ENCODE results near the gene CYB5A.

Gene CYB5A

DNA sequence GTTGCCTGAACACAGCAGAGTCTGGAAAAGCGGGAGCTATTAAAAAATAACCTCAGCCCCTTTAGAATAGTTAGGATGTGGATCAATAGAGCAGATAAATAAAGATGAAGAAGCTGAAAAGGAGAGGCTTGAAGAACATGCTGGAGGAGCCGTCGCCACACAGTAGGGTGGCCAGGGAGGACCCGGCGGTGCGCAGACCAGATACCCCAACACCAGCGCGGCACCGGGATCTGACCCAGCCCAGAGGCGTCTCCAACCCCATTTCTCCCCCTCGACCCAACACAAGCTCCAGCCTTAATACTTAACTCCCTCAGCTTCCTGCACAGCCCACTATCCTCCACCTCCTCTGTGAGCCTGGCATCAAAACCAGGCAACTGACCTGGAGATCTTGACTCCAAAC lies 16.0 kb downstream of the CYB5A start:
- no peak for DNase-seq

DNA sequence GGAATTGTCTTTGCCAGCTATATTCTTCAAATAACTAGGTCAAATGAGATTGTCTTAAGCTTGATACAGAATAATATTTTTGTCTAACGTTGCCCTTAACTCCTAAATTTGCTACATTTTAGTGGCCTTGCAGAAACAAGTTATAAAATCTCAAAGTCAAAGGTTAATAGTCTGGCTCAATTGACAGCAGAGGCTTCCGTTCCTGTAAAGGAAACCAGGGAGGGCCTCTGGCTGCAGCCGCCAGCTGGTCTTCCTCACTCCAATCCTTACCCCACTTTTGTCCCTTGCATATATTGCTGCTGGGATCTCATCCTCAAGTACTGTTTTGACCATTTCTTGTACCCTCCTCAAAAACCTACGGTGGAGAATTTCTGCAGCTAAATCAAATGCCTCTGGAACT lies 17.1 kb downstream of the CYB5A start:
- DNase-seq = no peak

DNA sequence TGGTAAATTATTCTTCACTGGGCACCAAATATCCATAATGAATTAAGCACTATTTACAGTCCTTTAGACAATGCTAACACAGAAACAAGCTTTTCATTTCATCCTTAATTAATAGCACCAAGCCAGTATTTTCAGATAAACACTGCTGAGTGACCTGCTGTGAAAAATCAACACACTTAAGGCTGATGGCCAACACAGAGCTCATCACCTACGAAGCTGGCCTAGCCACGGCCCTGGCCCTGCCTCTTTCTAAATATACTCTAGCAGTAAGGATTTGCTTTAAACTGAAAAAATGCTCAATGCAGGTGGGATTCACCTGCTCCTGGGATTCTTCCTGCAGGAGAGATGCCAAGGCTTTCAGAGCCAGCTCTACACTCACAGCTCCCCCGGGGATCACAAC lies 18.4 kb downstream of the CYB5A start:
- no peak for DNase-seq

DNA sequence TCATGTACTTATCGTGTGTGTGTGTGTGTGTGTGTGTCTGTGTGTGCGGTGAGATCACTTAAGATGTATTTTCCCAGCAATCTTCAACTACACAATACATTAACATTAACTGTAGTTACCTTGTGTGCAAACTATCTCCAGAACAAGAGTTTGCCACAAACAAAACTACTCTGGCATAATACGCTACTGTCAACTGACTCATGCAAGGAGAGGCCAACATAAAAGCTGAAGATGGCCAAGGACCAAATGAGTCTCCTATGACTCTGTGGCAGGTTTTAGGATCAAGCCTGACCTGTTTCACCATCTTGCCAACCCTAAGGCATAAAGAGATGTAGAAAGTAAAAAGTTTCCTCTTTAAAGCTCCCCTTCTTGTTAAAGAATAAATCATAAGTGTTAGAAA lies 20.1 kb downstream of the CYB5A start:
- DNase-seq = no peak

DNA sequence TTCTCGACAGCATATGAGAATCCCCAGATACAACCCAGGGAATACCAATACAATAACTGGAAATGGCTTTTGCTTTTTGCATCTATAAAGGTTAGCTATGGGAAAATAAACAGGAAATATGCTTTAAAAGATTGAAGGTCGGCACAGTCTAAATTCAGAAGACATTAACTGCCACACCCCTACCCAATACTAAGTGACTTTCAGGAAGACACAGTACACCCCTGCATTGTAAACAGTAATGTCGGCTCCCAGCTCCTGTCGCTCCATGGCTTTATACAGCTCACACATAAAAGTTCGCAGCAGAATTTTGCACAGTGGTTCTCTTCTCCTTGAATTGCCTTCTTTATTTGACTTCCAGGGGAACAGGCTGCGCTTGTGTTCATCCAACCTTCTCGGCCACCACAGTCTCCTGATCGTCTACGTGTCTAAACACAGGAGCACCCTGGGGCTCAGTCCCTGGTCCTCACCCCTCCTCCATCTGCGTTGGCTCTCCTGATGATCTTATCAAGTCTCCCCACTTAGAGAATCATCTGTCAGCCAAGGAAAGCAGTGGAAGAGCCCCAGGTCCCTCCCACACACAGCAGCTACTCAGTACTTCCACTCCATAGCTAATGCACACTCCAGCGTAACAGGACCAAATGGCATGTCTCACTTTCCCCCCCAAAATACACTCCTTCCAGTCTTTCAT lies 22.7 kb downstream of the CYB5A start:
- no peak for DNase-seq

DNA sequence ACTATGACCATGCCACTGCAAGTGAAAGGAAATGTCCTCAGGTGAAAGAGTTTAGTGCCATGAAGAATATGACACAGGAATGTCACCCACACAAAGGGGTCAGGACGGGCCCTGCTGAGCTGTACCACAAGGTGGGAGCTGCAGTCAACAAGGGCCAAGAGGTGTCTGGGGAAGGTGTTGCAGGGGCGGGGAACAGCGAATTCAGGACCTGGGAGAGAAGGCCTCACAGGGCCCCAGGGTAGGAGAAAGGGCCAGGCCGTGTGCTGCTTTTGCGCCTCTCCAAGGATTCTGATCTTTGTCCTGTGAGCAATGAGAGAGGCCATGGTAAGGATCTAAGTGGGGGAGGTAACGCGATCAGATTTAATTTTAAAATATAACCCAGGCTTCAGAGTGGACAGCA lies 23.6 kb downstream of the CYB5A start:
- no peak for DNase-seq

DNA sequence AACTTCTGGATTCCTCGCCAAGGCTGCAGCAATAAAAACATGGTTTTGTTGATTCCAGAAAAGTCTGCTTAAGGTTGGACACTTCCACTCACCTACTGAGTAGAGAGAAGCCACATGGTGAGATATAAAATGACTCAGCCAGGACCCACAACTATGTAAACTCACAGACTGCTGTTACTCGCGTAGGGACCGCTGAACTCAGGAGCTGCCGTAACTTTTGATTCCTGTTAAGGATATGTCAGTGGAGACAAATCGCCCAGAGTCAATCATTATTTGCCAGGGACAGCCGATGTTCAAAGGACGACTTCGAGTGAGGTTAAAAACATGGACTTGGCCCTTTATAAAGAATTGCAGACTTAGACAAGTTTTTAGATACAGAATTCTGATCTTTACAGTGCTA lies 25.6 kb downstream of the CYB5A start:
- no peak for DNase-seq

DNA sequence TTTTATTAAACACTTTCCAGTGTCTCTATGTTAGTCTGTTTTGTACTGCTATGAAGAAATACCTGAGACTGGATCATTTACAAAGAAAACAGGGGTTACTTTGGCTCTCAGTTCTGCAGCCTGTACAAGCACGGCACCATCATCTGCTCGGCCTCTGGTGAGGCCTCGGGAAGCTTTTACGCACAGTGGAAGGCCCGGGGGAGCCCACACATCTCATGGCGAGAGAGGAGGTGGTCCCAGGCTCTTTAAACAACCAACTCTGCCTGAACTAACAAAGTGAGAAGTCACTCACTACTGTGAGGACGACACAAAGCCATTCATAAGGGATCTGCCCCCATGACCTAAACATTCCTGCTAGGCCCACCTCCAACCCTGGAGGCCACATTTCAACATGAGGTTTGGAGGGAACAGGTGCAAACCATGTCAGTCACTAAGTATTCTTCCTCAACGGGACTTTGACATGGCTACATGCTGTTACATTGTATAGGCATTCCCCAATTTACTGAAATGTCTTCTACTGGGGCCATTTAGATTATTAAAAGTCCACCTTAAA lies 26.1 kb downstream of the CYB5A start:
- DNase-seq = no peak

DNA sequence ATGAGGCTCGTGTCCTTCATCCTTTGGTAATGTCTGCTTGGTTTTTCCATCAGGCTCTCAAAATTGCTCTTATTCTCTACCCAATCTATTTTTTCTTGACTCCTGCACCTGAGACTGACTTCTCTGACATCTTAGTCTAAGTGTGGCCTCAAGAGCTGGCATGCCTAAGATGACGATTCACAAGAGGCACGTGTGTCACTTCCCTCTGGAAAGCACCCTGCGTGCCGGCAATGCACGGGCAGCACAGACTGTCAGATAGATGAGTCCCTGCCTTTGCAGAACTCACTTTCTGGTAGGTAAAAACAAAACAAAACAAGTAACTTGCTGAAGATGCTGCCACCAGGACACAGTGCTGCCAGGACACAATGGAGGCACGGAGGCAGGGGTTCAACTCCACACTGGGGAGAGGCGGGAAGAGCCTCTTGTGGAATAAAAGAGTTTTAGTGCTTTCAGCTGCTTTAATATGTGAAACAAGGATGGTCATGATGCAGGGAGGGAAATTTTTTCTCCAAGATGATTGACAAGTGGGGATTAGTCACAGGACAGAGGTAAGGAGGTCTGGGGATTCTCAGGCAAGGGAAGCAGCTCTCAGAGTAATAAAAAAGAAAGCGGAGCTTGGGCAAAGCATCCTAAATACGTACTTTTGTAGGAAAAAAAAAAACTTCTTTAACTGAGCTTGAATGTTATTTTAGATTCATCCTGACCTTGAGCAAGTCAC lies 27.3 kb downstream of the CYB5A start:
- no peak for DNase-seq

DNA sequence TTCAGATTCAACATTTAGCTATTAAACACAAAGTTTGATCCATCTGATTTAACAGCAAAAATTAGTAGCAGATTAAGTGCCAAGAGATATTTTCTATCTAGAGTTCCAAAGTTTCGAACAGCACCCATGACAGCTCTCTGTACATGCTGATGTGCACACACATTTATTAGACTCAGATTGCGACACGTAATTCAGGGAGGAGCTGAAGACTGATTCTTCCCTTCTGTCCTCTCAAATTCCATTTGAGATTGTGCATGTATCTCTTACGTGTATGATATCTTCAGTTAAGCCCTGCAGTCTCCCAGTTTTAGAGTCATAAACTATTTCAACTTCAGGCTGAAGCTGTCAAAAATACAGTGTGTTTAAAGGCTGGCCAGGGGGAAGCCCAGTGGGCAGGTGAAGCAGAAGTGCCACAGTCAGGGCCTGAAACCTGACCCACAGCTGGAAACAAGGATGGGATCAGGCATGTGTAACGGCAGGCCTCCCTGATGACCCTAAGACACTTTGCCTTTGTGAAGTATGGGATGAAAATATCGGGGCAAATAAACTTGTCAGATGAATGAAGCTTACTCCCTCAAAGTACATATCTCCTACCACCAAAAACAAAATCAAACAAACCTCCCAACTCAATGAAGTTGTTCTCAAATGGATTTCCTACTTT lies 30.6 kb downstream of the CYB5A start:
- no peak for DNase-seq

DNA sequence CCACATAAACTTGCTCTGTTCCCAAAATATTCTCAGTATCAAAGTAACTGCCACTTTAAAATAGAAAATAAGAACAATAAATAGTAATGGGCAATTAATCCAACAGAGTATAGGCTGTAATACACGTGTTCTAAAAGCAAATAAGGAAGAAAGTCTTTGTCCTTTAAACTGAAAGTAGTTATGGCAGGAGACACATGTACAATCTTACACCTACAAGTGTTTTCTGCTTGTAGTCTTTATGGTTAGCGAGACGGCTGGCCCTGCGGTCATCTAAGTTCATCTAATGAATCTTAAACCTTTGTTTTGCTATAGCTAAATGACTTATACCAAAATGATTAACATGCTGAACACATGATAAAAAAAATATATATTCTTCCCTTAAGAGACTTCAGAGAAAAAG lies 32.4 kb downstream of the CYB5A start:
- DNase-seq = no peak

DNA sequence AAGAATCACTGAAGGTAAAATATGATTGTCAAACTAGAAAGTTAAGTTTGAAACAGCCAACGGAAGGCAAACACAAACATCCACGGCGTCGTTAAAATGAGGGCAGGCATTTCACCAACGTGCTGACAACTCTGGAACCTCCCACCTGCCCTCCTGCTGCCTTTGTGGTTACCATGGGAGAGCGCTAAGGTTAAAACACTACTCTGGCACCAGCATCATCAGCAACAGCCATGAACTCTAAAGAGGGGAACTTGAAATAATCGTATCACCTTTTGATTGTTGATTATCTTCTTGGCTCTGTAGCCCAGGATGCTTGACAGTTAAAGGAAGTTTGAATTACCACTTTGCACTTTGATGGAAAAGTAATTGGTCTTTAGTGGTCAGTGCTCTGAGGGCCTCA lies 34.7 kb downstream of the CYB5A start:
- DNase-seq = no peak

DNA sequence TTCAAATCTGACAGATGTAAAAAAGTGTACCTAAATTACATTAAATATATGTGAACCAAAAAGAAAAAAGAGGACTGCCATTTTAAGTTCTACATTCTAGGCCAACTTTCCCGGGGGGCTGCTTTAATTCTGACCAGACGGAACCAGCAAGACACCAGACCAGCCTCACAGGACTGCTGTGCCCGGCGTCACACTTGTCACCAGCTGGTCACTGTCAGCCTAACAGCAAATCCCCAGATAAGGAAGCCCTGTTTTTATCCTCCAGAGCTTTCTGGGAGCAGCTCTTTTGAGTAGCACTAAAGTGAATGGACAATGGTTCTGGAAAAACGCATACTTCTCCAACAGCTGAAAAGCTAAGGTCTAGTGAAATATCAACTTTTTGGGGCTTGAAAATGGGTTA lies 35.6 kb downstream of the CYB5A start:
- DNase-seq = no peak

DNA sequence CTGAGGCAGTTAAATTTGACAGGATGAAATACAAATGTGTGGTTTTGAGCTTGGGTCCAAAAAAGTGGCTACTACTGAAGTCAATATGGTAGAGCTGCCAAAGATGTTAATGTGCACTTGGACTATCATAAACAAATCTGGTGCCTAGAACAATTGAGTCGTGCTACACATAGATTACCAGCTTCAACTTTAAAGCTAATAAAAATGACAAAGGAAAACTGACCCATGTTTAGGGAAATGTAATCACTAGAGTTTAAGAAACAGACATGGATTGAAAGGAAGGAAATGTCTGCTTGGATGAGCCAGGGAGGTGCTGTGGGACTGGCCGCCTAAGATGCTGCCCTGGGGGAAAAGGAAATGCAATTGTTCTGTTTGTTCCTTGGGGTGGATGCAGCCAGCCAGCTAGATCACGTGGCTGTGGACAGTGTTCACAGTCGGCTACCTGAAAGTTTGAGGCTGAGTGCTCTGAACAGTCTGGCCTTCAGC lies 36.6 kb downstream of the CYB5A start:
- DNase-seq = no peak

DNA sequence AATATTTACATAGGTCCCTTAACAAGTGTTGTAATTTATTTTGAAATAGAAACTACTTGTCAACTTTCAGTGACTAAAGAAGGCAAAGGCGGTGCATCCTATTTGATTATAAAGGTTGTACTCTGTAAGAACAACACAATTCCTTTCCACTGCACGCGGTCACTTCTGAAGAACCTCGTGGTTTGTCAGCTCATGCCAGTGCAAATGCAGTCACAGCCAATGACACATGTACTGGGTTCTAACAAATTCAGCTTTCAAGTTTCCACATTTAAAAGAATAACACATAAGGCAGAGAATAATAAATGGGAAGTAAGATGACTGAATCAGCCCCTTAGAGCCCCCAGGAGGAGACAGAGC lies 39.7 kb downstream of the CYB5A start:
- no peak for DNase-seq

DNA sequence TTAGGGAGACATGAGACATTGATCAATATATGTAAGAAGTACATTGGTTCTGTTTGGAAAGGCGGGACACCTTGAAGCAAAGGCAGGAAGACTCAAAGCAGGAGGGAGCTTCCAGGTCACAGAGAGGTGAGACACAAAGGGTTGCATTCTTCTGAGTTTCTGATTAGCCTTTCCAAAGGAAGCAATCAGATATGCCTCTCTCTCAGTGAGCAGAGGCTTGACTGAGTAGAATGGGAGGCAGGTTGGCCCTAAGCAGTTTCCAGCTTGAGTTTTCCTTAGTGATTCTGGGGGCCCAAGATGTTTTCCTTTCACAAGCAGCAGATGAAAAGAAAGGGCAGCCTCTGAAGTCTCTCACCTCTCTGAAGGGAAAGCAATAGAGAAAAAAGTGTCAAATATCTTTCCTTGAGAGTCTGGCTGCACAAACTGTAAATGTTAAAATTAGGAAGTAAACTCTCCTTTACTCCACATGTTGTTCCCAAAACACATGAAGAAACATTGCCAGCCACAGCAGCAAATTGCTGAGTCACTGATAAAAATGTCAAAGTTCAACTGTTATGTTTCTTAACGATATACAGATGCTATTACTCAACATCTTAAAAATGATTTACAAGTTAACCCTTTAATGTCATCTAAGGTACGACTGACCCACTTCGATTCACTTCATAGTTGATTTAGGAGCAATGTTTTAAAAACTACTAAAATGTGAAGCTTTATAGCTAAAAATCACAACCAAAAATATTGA lies 40.3 kb downstream of the CYB5A start:
- DNase-seq = no peak

DNA sequence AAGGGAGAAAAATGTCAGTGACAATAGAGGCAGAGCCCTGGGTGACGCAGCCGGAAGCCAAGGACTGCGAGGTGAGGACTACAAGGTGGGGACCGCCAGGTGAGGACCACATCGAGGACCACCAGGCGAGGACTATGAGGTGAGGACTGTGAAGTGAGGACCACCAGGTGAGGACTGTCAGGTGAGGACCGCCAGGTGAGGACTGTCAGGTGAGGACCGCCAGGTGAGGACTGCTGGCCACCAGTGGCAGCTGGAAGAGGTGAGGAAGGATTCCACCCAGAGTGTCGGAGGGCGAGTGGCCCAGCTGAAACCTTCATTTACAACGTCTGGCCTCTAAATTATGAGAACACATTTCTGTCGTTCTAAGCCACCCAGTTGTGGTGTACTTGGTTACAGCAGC lies 41.6 kb downstream of the CYB5A start:
- DNase-seq = no peak

DNA sequence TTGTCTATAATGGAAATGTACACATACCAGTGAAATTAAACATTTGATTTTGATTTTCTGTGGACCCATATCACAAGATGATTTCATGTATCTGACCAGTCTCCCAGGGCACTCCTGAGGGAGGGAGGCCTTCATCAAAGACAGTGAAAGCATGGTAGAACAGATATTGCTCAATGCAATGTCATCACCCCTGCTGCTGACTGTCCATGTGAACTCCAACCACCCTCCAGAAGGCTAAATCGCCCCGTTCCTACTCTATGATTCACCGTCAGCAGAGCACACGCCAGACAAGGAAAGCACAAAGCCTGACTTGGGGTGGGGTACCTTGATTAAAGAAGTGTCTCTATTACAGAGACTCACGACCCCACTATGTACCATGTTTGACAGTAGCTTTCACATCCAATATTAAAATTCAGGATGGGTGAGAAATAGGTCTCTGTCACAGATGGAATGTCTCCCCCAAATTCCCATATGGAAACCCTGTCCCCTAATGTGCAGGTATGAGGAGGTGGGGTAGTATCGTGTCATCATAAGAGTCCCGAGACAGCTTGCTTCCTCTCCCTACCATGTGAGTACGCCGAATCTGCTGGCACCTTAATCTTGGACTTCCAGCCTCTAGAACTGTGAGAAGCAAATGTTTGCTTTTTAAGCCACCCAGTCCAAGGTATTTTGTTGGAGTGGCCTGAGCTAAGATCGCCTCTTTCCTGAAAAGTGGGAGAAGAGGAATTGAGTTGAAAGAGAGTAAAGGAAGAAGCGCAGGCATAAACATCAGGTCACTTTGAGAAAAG lies 42.4 kb downstream of the CYB5A start:
- no peak for DNase-seq

DNA sequence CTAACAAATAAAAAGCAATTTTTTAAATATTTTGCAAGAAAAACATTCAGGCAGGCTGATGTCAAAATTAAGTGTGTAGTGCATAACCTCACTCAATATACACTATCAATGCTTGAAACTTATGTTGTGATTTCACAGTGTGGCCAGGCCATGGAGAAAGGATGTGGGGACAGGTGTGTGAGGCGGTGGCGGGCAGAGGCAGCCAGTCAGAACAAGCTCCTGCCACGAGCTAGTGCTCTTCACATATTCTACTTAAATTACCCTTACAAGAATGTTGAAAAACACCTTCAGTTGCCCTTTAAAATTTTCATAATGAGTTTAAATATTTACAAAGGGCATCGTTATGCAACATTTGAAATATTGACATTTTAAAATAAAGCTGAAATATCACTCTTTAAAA lies 43.2 kb downstream of the CYB5A start:
- DNase-seq = no peak

DNA sequence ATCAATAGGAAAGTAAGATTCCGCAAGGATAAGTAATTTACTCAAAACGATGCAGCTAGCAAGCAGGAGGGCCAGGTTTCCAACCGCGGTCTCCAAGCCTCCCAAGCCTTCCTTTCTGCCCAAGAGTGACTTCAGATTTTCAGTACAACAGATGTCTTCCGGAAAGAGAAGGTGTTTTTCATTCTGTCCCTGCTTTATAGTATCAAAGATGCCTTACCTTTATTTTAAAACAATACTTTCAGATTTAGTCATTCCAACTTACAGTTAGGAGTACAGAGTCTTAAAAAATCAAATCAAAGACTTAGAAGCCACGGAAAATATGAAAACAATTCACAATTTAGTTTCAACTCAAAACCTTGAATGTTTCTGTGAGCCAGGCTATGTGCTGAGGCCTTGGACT lies 43.6 kb downstream of the CYB5A start:
- no peak for DNase-seq

DNA sequence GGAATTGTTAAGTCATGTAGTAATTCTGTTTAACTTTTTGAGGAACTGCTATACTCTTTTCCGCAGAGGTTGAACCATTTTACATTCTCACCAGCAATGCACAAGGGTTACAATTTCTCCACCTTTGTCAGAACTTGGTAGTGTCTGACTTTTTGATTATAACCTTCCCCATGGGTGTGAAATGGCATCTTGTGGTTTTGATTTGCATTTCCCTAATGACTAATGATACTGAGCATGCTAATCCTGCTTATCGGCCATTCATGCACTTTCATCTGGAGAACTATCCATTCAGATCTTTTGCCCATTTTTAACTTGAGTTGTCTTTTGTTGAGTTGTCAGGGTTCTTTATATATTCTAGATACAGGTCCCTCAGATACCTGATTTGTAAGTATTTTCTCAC lies 47.2 kb downstream of the CYB5A start:
- no peak for DNase-seq

DNA sequence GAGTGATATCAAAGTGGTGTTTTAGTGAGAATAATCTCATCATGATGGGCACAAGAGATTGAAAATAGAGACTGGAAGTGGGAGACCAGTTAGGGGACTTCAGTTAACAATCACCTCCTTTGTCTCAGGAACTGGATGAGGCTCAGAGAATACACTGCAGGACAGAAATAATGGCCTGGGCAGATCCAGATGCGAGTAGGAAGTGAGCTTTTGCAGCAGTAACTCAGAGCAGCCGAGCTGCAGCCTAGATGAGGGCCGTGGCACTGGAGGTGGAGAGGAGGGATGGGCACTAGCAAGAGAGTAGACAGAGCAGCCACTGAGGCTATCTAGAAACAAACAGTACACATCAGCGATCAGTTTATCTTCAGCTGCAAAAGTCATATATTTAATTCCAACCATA lies 48.6 kb downstream of the CYB5A start:
- DNase-seq = no peak

All from NCI-H446 treated with DMSO at 0.1 percent for 48 hours (cell line).